Measurements from ENCODE around the gene AURKAIP1.

GRCh38 chr1:1403653-1404052 lies 28.6 kb upstream of the AURKAIP1 start:
- TF ChIP-seq CTCF (IDR thresholded peaks at IDR 0.05), result no peak
- TF ChIP-seq POLR2A (IDR thresholded peaks at IDR 0.05; ENCODE audit: low read depth), result no peak
- TF ChIP-seq EP300 (IDR thresholded peaks at IDR 0.05), result no peak
- TF ChIP-seq POLR2AphosphoS5 (IDR thresholded peaks at IDR 0.05), result no peak
